Type B pancreatic cell (in vitro differentiated cells): ENCODE measurements around the gene COPG2. TPM values are rescaled to one million over a fixed set of nuclear protein-coding genes. Genes with fewer than 3 reads are reported as not detected.
"Not testable (repeated sequence)": the region's sequence is repeated elsewhere in the genome, so short reads cannot be mapped to it uniquely, and the experiment has no call there.

Experiments used
- DNase-seq: peaks from one replicate; pipeline ENCODE4 v3.0.0; 2021; ENCODE audit warnings: mixed read lengths; ENCODE audit not compliant: unreplicated experiment; ENCODE audit errors: extremely low spot score
- H3K27ac Mint-ChIP-seq: 2 replicates; pipeline ENCODE4 v1.8.0; 2021; ENCODE audit warnings: mild to moderate bottlenecking, mixed read lengths
- H3K27me3 Mint-ChIP-seq: 2 replicates; pipeline ENCODE4 v1.8.0; 2021; ENCODE audit warnings: mixed read lengths
- H3K36me3 Mint-ChIP-seq: 2 replicates; pipeline ENCODE4 v1.8.0; 2021; ENCODE audit warnings: mixed read lengths
- H3K4me1 Mint-ChIP-seq: one replicate; pipeline ENCODE4 v1.8.0; 2021; ENCODE audit warnings: mixed read lengths; ENCODE audit not compliant: unreplicated experiment
- H3K4me3 Mint-ChIP-seq: 2 replicates; pipeline ENCODE4 v1.8.0; 2021; ENCODE audit warnings: mild to moderate bottlenecking, mixed read lengths
- H3K9me3 Mint-ChIP-seq: 2 replicates; pipeline ENCODE4 v1.8.0; 2021; ENCODE audit warnings: mixed read lengths
- CTCF ChIP-seq: fragments of 200-600 bp; sonication (generic); conservative IDR thresholded peaks from 2 replicates; pipeline ENCODE4 v1.5.0; 2021; ENCODE audit warnings: antibody characterized with exemption, mild to moderate bottlenecking
- total RNA-seq: library from RNA; stranded (reverse); gene quantifications from 2 replicates; pipeline ENCODE4 v1.2.1, GENCODE V29; 2021; ENCODE audit warnings: low replicate concordance

Gene COPG2
- total RNA-seq, 1 donor from 2014 or later = 51.6 TPM

GRCh38 chr7:130614449-130614848, 54.1 kb downstream of the COPG2 start:
- Mint-ChIP-seq H3K36me3 (peaks cover 56% of the 10 kb centered on the region), H3K4me3 (no peak overlapping the region)
- no peak for TF ChIP-seq CTCF

GRCh38 chr7:130611218-130611617, 57.3 kb downstream of the COPG2 start:
- Mint-ChIP-seq H3K27ac (no peak overlapping the region), H3K27me3 (no peaks in the 10 kb centered on the region)

More at GRCh38 chr7:130614449-130614848, 54.1 kb downstream of the COPG2 start:
- H3K27me3 Mint-ChIP-seq = no peaks in the 10 kb centered on the region
- DNase-seq = no peak
- no peak overlapping the region for H3K27ac Mint-ChIP-seq
- H3K4me1 Mint-ChIP-seq = no peaks in the 10 kb centered on the region
- H3K9me3 Mint-ChIP-seq = peaks cover 5% of the 10 kb centered on the region

GRCh38 chr7:130607066-130607465, 61.5 kb downstream of the COPG2 start:
- H3K36me3 Mint-ChIP-seq = peaks cover 68% of the 10 kb centered on the region
- H3K27ac Mint-ChIP-seq, H3K4me1 Mint-ChIP-seq, H3K9me3 Mint-ChIP-seq, H3K27me3 Mint-ChIP-seq, DNase-seq, H3K4me3 Mint-ChIP-seq: not testable (repeated sequence)

More at GRCh38 chr7:130611218-130611617, 57.3 kb downstream of the COPG2 start:
- Mint-ChIP-seq H3K9me3 (no peaks in the 10 kb centered on the region), H3K36me3 (peaks cover 70% of the 10 kb centered on the region), H3K4me1 (no peaks in the 10 kb centered on the region), H3K4me3 (no peak overlapping the region)
- TF ChIP-seq CTCF = no peak
- DNase-seq = no peak

GRCh38 chr7:130606161-130606560, 62.4 kb downstream of the COPG2 start:
- H3K4me1 Mint-ChIP-seq = no peaks in the 10 kb centered on the region
- H3K9me3 Mint-ChIP-seq = peaks cover 4% of the 10 kb centered on the region
- no peak for DNase-seq
- peaks cover 66% of the 10 kb centered on the region for H3K36me3 Mint-ChIP-seq
- H3K27me3 Mint-ChIP-seq = no peaks in the 10 kb centered on the region
- H3K4me3 Mint-ChIP-seq = no peak overlapping the region
- H3K27ac Mint-ChIP-seq = no peak overlapping the region
- TF ChIP-seq CTCF = no peak

GRCh38 chr7:130598056-130598455, 70.5 kb downstream of the COPG2 start:
- H3K4me3 Mint-ChIP-seq = no peak overlapping the region
- no peaks in the 10 kb centered on the region for H3K4me1 Mint-ChIP-seq
- H3K36me3 Mint-ChIP-seq = peaks cover 27% of the 10 kb centered on the region
- no peak overlapping the region for H3K27ac Mint-ChIP-seq
- DNase-seq = no peak
- TF ChIP-seq CTCF = no peak
- peaks cover 4% of the 10 kb centered on the region for H3K9me3 Mint-ChIP-seq
- no peaks in the 10 kb centered on the region for H3K27me3 Mint-ChIP-seq

- Mint-ChIP-seq H3K4me1 (no peaks in the 10 kb centered on the region), H3K4me3 (no peak overlapping the region), H3K27me3 (no peaks in the 10 kb centered on the region), H3K27ac (no peak overlapping the region), H3K36me3 (peaks cover 16% of the 10 kb centered on the region), H3K9me3 (no peaks in the 10 kb centered on the region)
- no peak for TF ChIP-seq CTCF
- no peak for DNase-seq
Measured at GRCh38 chr7:130595986-130596385, 72.6 kb downstream of the COPG2 start.
